Psoas muscle (tissue), 8 donors: Measurements from ENCODE around the gene P3H3. TPM values are rescaled to one million over a fixed set of nuclear protein-coding genes. Genes with fewer than 3 reads are reported as not detected.

Source experiments
- ATAC-seq, 4 donors: fragments of 200-7000 bp; cut with Tn5 transposase; one replicate each; pipeline ENCODE4 v1.9.1; 2020; ENCODE audit warnings: moderate library complexity in 3 of 4, mild to moderate bottlenecking in 2 of 4
- DNase-seq, 2 donors: peaks; one replicate each; pipeline ENCODE4 v3.0.0-alpha.2; 2020
- H3K27ac ChIP-seq: fragments of 200-600 bp; one replicate; pipeline ENCODE4 v1.8.0; 2022
- H3K27me3 ChIP-seq, 3 donors: fragments of 200-600 bp in 1 of 3; one replicate each; pipeline versions ENCODE4 v1.6.1 to v1.8.0; 2013 to 2022; ENCODE audit warnings: low read length in 2 of 3, mild to moderate bottlenecking in 2 of 3, moderate library complexity in 1 of 3; ENCODE audit not compliant: insufficient read depth in 3 of 3
- H3K36me3 ChIP-seq, 2 donors: fragments of 200-600 bp in 1 of 2; one replicate each; pipeline versions ENCODE4 v1.6.1 to v1.8.0; 2013 to 2022; ENCODE audit warnings: low read depth in 1 of 2, mild to moderate bottlenecking in 1 of 2, moderate library complexity in 1 of 2; ENCODE audit not compliant: insufficient read depth in 1 of 2
- H3K4me1 ChIP-seq: fragments of 200-600 bp; one replicate; pipeline ENCODE4 v1.8.0; 2022
- H3K4me3 ChIP-seq: fragments of 200-600 bp; one replicate; pipeline ENCODE4 v1.8.0; 2022; ENCODE audit warnings: mild to moderate bottlenecking
- H3K9me3 ChIP-seq: fragments of 200-600 bp; one replicate; pipeline ENCODE4 v1.8.0; 2022
- CTCF ChIP-seq: fragments of 200-600 bp; IDR thresholded peaks from one replicate; pipeline ENCODE4 v1.8.0; 2022; ENCODE audit warnings: antibody characterized with exemption
- WGBS, 3 donors: extraction: QIAGEN DNeasy Blood & Tissue Kit; methylation state at CpG; one replicate each; pipeline versions ENCODE4 v1.1.6 to v1.1.7; 2013; 5-methylcytosine and 5-hydroxymethylcytosine counted together
- intact Hi-C, 2 donors: fragments of 100-400 bp; cut with DNase I; formaldehyde crosslinking; loops; one replicate each; pipeline versions ENCODE4 v1.11.0 to v1.14.2; 2022
- polyA plus RNA-seq, 3 donors: library from polyadenylated mRNA; stranded (reverse); fragments of 200-250 nt; gene quantifications; one replicate each; pipeline ENCODE4 v1.2.3, GENCODE V29; 2013
- total RNA-seq, 4 donors: library from RNA; stranded (reverse); fragmentation: NEBNext Ultra II Directional in 2 of 4; extraction: Animal tissue kit (Norgen Biotek cat#: 25700) in 2 of 4; gene quantifications; one replicate each; pipeline versions ENCODE4 v1.2.1 to v1.2.4, GENCODE V29; 2021 to 2023
- donor health status: healthy with polysubstance abuse.
- donor health status: DM: no; HTN: no; CAD: no; lungs with moderate emphysema.
- donor health status: Bipolar disorder and iron deficiency.
- donor health status: healthy.
- donor health status: DM: yes; HTN: yes; CAD: no.
- donor health status: DM: no; HTN: no; CAD: no.
- donor health status: DM: no; HTN: no; CAD: no.
- donor health status: DM: yes; HTN: yes; CAD: no.

The P3H3 gene
- total and polyA plus RNA-seq, 7 donors = 0.87 to 4.2 (median 1.3) TPM

GRCh38 chr12:6790496-6791150 is 37.6 kb upstream of the P3H3 start:
- no peak for TF ChIP-seq CTCF
- H3K4me1 ChIP-seq = no peaks in the 10 kb centered on the region
- H3K9me3 ChIP-seq = no peaks in the 10 kb centered on the region
- intact Hi-C loops = no loop called here
- H3K27ac ChIP-seq = no peak overlapping the region
- ATAC-seq (no peak), DNase-seq (no peak)
- no peak overlapping the region for H3K4me3 ChIP-seq
- 86 to 89% (median 87%) methylated on average over 12 of the region's 12 CpGs for WGBS, 3 donors
- H3K27me3 ChIP-seq = peaks cover 0 to 4% (median 2%) of the 10 kb centered on the region in 3 donors
- no peaks in the 10 kb centered on the region for H3K36me3 ChIP-seq

- H3K27ac ChIP-seq = no peak overlapping the region
- H3K4me1 ChIP-seq = no peaks in the 10 kb centered on the region
- TF ChIP-seq CTCF = no peak
Observed at GRCh38 chr12:6791931-6792520, 36.2 kb upstream of the P3H3 start.

GRCh38 chr12:6792522-6793201 is 35.5 kb upstream of the P3H3 start:
- DNase-seq (peak; percentile 39 to 63), ATAC-seq (no peak)
- intact Hi-C loops = no loop called here
- Histone ChIP-seq H3K27me3 (peaks cover 0 to 10% (median 2%) of the 10 kb centered on the region in 3 donors), H3K9me3 (no peaks in the 10 kb centered on the region), H3K27ac (no peak overlapping the region), H3K4me1 (no peaks in the 10 kb centered on the region), H3K36me3 (no peaks in the 10 kb centered on the region), H3K4me3 (no peak overlapping the region)
- WGBS, 3 donors = 26 to 28% (median 26%) methylated on average over 12 of the region's 12 CpGs
- no peak for TF ChIP-seq CTCF

More at GRCh38 chr12:6791931-6792520, 36.2 kb upstream of the P3H3 start:
- Histone ChIP-seq H3K9me3 (no peaks in the 10 kb centered on the region), H3K36me3 (no peaks in the 10 kb centered on the region), H3K27me3 (peaks cover 0 to 10% (median 2%) of the 10 kb centered on the region in 3 donors), H3K4me3 (peak overlapping the region; percentile 4)
- peak in 1 of 4 donors; percentile 9 for ATAC-seq
- WGBS, 3 donors = 83 to 85% (median 84%) methylated on average over 9 to 13 of the region's 13 CpGs
- DNase-seq = no peak
- intact Hi-C loops = no loop called here

- Histone ChIP-seq H3K36me3 (no peaks in the 10 kb centered on the region), H3K27me3 (peaks cover 0 to 10% (median 2%) of the 10 kb centered on the region in 3 donors), H3K4me3 (no peak overlapping the region), H3K27ac (no peak overlapping the region), H3K4me1 (no peaks in the 10 kb centered on the region), H3K9me3 (no peaks in the 10 kb centered on the region)
- intact Hi-C loops = no loop called here
- no peak for TF ChIP-seq CTCF
- DNase-seq (no peak), ATAC-seq (no peak)
- 82 to 92% (median 85%) methylated on average over 2 of the region's 2 CpGs for WGBS, 3 donors
Observed at GRCh38 chr12:6795088-6795487, 33.1 kb upstream of the P3H3 start.
